ENCODE data around the gene SENP2. TPM values are rescaled to one million over a fixed set of nuclear protein-coding genes. Genes with fewer than 3 reads are reported as not detected.

Gene SENP2
- total and polyA plus RNA-seq, 7 experiments from 2014 or later, result 11.0 to 59.2 (median 40.8) TPM

DNA sequence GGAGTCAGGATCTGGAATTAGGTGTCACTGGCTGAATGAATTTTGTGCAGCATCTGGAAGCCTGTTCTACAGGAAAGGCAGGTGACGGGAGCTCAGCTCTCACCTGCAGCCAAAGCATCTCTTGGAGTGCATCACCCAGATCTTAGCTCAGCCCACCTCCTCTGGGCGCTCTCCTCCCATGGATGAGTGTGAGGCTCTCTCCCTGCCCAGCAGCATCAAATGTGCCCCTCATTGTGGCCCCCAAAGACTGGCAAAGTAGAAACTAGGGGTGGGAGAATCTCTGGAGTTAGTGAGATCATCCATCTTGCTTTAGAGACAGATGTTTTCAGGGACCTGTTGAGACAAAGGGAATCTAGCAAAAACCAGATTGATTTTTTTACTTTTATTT, 68.7 kb downstream of the SENP2 start:
- ATAC-seq, result no peak
- Histone ChIP-seq H3K4me3 (ENCODE audit: low read length) (no peak overlapping the region), H3K4me1 (ENCODE audit: control insufficient read depth in 2 of 2, insufficient read depth in 2 of 2, low read length in 2 of 2) (no peaks in the 10 kb centered on the region), H3K36me3 (ENCODE audit: control insufficient read depth in 2 of 3, insufficient read depth in 3 of 3, low read length in 3 of 3) (no peaks in the 10 kb centered on the region), H3K27ac (ENCODE audit: low read depth, low read length) (no peak overlapping the region), H3K9me3 (ENCODE audit: control insufficient read depth in 2 of 3, low read length in 3 of 3) (no peaks in the 10 kb centered on the region), H3K27me3 (ENCODE audit: control insufficient read depth in 2 of 2, insufficient read depth in 2 of 2, low read length in 2 of 2) (no peaks in the 10 kb centered on the region)
- Mint-ChIP-seq H3K4me1 (no peaks in the 10 kb centered on the region), H3K27ac (no peak overlapping the region), H3K36me3 (no peaks in the 10 kb centered on the region), H3K4me3 (no peak overlapping the region), H3K27me3 (peaks cover 0 to 12% (median 0%) of the 10 kb centered on the region in 5 donors), H3K9me3 (no peaks in the 10 kb centered on the region)
- no peak for DNase-seq
- intact Hi-C loops (cut with micrococcal nuclease), result no loop called here
- POLR2A ChIA-PET, result no interaction called here
- CTCF ChIA-PET, result no interaction called here

GRCh38 chr3:185655426-185656320, 69.6 kb downstream of the SENP2 start:
- Mint-ChIP-seq H3K4me3 (no peak overlapping the region), H3K4me1 (peaks cover 0 to 5% (median 0%) of the 10 kb centered on the region in 7 donors), H3K36me3 (no peaks in the 10 kb centered on the region), H3K9me3 (no peaks in the 10 kb centered on the region), H3K27ac (no peak overlapping the region), H3K27me3 (peaks cover 0 to 12% (median 0%) of the 10 kb centered on the region in 5 donors)
- Histone ChIP-seq H3K9me3 (ENCODE audit: control insufficient read depth in 2 of 3, low read length in 3 of 3) (no peaks in the 10 kb centered on the region), H3K27ac (ENCODE audit: low read depth, low read length) (no peak overlapping the region), H3K36me3 (ENCODE audit: control insufficient read depth in 2 of 3, insufficient read depth in 3 of 3, low read length in 3 of 3) (no peaks in the 10 kb centered on the region), H3K4me1 (ENCODE audit: control insufficient read depth in 2 of 2, insufficient read depth in 2 of 2, low read length in 2 of 2) (no peaks in the 10 kb centered on the region), H3K4me3 (ENCODE audit: low read length) (no peak overlapping the region), H3K27me3 (ENCODE audit: control insufficient read depth in 2 of 2, insufficient read depth in 2 of 2, low read length in 2 of 2) (no peaks in the 10 kb centered on the region)
- intact Hi-C loops (cut with micrococcal nuclease), result no loop called here
- DNase-seq (no peak), ATAC-seq (no peak)
- ChIA-PET CTCF (no interaction called here), POLR2A (no interaction called here)

GRCh38 chr3:185656321-185656840, 70.3 kb downstream of the SENP2 start:
- DNase-seq, result no peak
- Histone ChIP-seq H3K36me3 (ENCODE audit: control insufficient read depth in 2 of 3, insufficient read depth in 3 of 3, low read length in 3 of 3) (no peaks in the 10 kb centered on the region), H3K9me3 (ENCODE audit: control insufficient read depth in 2 of 3, low read length in 3 of 3) (no peaks in the 10 kb centered on the region), H3K27me3 (ENCODE audit: control insufficient read depth in 2 of 2, insufficient read depth in 2 of 2, low read length in 2 of 2) (no peaks in the 10 kb centered on the region), H3K4me1 (ENCODE audit: control insufficient read depth in 2 of 2, insufficient read depth in 2 of 2, low read length in 2 of 2) (no peaks in the 10 kb centered on the region), H3K4me3 (ENCODE audit: low read length) (no peak overlapping the region), H3K27ac (ENCODE audit: low read depth, low read length) (no peak overlapping the region)
- POLR2A ChIA-PET, result no interaction called here
- Mint-ChIP-seq H3K36me3 (no peaks in the 10 kb centered on the region), H3K9me3 (no peaks in the 10 kb centered on the region), H3K4me1 (peaks cover 0 to 7% (median 0%) of the 10 kb centered on the region in 7 donors), H3K4me3 (no peak overlapping the region), H3K27ac (no peak overlapping the region), H3K27me3 (peaks cover 0 to 12% (median 0%) of the 10 kb centered on the region in 5 donors)
- CTCF ChIA-PET, result no interaction called here
- no peak for ATAC-seq
- intact Hi-C loops (cut with micrococcal nuclease), result no loop called here

DNA sequence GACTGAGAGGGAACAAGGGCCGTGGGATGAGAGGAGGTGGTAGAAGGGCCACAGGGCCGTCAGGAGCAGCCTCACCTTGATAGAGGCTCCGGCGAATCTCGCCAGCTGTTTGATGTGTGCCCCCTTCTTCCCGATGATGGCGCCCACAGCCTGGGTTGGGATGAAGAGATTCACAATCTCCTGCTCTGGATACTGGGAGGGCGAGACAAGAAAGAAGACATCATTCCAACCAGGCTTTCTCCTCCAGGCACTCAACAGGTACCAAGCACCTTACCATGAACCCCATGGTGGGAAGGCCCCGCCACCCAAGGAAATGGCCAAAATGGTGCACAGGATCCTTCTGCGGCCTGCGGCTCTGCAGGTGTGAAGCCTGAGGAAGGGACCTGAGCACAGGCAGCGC, 71.1 kb downstream of the SENP2 start:
- no peak for DNase-seq
- Histone ChIP-seq H3K4me3 (ENCODE audit: low read length) (no peak overlapping the region), H3K4me1 (ENCODE audit: control insufficient read depth in 2 of 2, insufficient read depth in 2 of 2, low read length in 2 of 2) (no peaks in the 10 kb centered on the region), H3K9me3 (ENCODE audit: control insufficient read depth in 2 of 3, low read length in 3 of 3) (no peaks in the 10 kb centered on the region), H3K36me3 (ENCODE audit: control insufficient read depth in 2 of 3, insufficient read depth in 3 of 3, low read length in 3 of 3) (no peaks in the 10 kb centered on the region), H3K27ac (ENCODE audit: low read depth, low read length) (no peak overlapping the region), H3K27me3 (ENCODE audit: control insufficient read depth in 2 of 2, insufficient read depth in 2 of 2, low read length in 2 of 2) (no peaks in the 10 kb centered on the region)
- H3K36me3 Mint-ChIP-seq, result no peaks in the 10 kb centered on the region
- intact Hi-C loops (cut with micrococcal nuclease), result no loop called here
- POLR2A ChIA-PET, result no interaction called here
- H3K4me1 Mint-ChIP-seq, result peaks cover 0 to 10% (median 0%) of the 10 kb centered on the region in 7 donors
- H3K27me3 Mint-ChIP-seq, result peaks cover 4 to 18% (median 6%) of the 10 kb centered on the region in 5 donors
- no peak overlapping the region for H3K27ac Mint-ChIP-seq
- no peak for ATAC-seq
- CTCF ChIA-PET, result no interaction called here
- H3K4me3 Mint-ChIP-seq, result no peak overlapping the region
- no peaks in the 10 kb centered on the region for H3K9me3 Mint-ChIP-seq

DNA sequence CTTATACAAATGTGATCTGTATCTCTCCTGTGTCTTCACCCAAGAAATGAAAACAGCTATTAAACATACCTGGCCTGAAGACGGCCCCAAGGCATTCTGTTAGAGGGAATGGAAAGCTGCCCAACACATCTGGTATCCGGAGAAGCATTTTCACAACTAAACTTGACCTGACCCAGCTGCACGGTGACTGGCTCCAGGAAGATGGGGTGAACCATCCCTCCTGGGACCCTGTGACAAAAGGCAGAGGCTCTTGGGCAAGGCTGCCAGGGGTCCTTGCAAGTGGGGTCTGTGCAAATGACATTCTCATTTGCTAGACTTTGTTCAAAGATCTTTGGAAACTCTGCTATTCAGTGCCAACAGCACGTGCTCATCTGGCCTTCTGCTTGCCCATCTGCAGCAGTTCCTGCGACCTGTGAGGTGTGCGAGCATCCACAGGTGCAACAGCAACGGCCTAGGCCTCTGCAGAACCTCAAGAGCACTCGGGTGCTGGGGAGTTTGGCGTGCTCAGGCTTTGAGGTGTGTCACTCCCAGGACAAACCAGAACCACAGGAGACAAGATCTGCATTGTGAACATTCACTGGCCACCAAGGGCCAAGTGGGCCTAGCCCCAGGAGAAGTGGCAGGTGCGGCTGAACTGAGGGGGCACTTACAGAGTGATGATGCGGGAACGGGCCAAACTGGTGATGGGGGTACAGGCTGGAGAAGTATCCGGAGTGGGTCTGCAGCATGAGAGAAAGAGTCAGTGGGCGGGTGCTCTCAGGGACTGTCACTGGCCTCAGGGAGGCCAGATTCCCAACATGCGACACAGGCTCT, 71.8 kb downstream of the SENP2 start:
- POLR2A ChIA-PET, result interaction anchor here (0.5 kb wide), 1 partner anchor 191 kb away, joined by 3 read pairs; no protein-coding TSS in a partner anchor

DNA sequence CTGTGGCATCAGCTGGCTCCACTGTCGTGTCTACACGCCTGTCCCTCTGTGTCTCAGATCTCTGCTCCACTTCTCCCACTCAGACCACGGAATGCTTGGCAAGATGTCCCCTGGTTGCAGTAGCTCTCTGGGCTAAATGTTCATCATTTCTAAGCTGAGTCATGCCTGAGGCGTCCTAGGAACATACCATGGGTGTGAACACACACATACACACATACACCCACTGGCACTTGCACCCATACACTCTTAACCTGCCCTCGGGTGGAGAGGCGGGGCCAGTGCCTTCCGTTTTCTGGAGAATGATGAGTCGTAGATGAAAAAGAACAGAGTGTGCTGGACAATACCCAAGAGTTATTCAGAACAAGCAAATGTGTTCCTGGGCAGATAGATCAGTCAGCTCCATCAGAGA, 72.4 kb downstream of the SENP2 start:
- H3K36me3 ChIP-seq (ENCODE audit: control insufficient read depth in 2 of 3, insufficient read depth in 3 of 3, low read length in 3 of 3), result no peaks in the 10 kb centered on the region
- H3K4me3 ChIP-seq (ENCODE audit: low read length), result no peak overlapping the region
- no peak for DNase-seq
- no peak for ATAC-seq
- H3K27me3 ChIP-seq (ENCODE audit: control insufficient read depth in 2 of 2, insufficient read depth in 2 of 2, low read length in 2 of 2), result no peaks in the 10 kb centered on the region
- intact Hi-C loops (cut with micrococcal nuclease), result no loop called here
- H3K36me3 Mint-ChIP-seq, result no peaks in the 10 kb centered on the region
- no peaks in the 10 kb centered on the region for H3K9me3 Mint-ChIP-seq
- H3K4me1 Mint-ChIP-seq, result peaks cover 0 to 10% (median 0%) of the 10 kb centered on the region in 7 donors
- ChIA-PET POLR2A (interaction anchor here (0.5 kb wide), 1 partner anchor 191 kb away, joined by 3 read pairs; no protein-coding TSS in a partner anchor), CTCF (interaction anchor here (1.9 kb wide), 1 partner anchor 10 kb away, joined by 5 read pairs; no protein-coding TSS in a partner anchor)
- no peaks in the 10 kb centered on the region for H3K4me1 ChIP-seq (ENCODE audit: control insufficient read depth in 2 of 2, insufficient read depth in 2 of 2, low read length in 2 of 2)
- no peak overlapping the region for H3K27ac ChIP-seq (ENCODE audit: low read depth, low read length)
- H3K9me3 ChIP-seq (ENCODE audit: control insufficient read depth in 2 of 3, low read length in 3 of 3), result no peaks in the 10 kb centered on the region
- no peak overlapping the region for H3K27ac Mint-ChIP-seq
- peaks cover 7 to 24% (median 12%) of the 10 kb centered on the region in 5 donors for H3K27me3 Mint-ChIP-seq
- H3K4me3 Mint-ChIP-seq, result no peak overlapping the region

More for the DNA sequence above, 71.8 kb downstream of the SENP2 start:
- Histone ChIP-seq H3K36me3 (ENCODE audit: control insufficient read depth in 2 of 3, insufficient read depth in 3 of 3, low read length in 3 of 3) (no peaks in the 10 kb centered on the region), H3K4me3 (ENCODE audit: low read length) (no peak overlapping the region), H3K27me3 (ENCODE audit: control insufficient read depth in 2 of 2, insufficient read depth in 2 of 2, low read length in 2 of 2) (no peaks in the 10 kb centered on the region), H3K4me1 (ENCODE audit: control insufficient read depth in 2 of 2, insufficient read depth in 2 of 2, low read length in 2 of 2) (no peaks in the 10 kb centered on the region), H3K9me3 (ENCODE audit: control insufficient read depth in 2 of 3, low read length in 3 of 3) (no peaks in the 10 kb centered on the region), H3K27ac (ENCODE audit: low read depth, low read length) (no peak overlapping the region)
- Mint-ChIP-seq H3K27ac (no peak overlapping the region), H3K4me3 (no peak overlapping the region), H3K27me3 (peaks cover 6 to 18% (median 7%) of the 10 kb centered on the region in 5 donors), H3K4me1 (peaks cover 0 to 10% (median 0%) of the 10 kb centered on the region in 7 donors), H3K36me3 (no peaks in the 10 kb centered on the region), H3K9me3 (no peaks in the 10 kb centered on the region)
- ATAC-seq (no peak), DNase-seq (no peak)
- intact Hi-C loops (cut with micrococcal nuclease), result no loop called here
- CTCF ChIA-PET, result no interaction called here

All from naive thymus-derived CD4-positive, alpha-beta T cell (primary cell).